Endothelial cell of umbilical vein (primary cell): ENCODE measurements around the gene HSD17B13. TPM values are rescaled to one million over a fixed set of nuclear protein-coding genes. Genes with fewer than 3 reads are reported as not detected.

Source experiments
- BruUV-seq: library from RNA; stranded (reverse); fragments of 400-500 nt; replicated peaks from 2 replicates; lab custom pipeline; 2021; lab: Mats Ljungman, UMichigan
- CTCF ChIA-PET: fragments of 300-600, 350-600 bp; sonication (Branson Sonifier 250); formaldehyde crosslinking; loops from one replicate; lab custom pipeline; 2021; ENCODE audit warnings: antibody characterized with exemption, inconsistent platforms; lab: Charles Lee
- POLR2A ChIA-PET: fragments of 300-600, 350-600 bp; sonication (Branson Sonifier 250); formaldehyde crosslinking; loops from one replicate; lab custom pipeline; 2021; ENCODE audit warnings: antibody characterized with exemption, inconsistent platforms; lab: Charles Lee
- DNase-seq: peaks from one replicate; pipeline ENCODE4 v3.0.0-alpha.2; 2011; ENCODE audit warnings: low read depth, low spot score
- FAIRE-seq: peaks from 2 replicates; lab custom pipeline; 2011; peaks lifted over from hg19 to GRCh38; lab: Jason Lieb, UNC
- H2AFZ ChIP-seq: 2 replicates; pipeline ENCODE4 v1.6.0; 2012; ENCODE audit warnings: low read depth, low read length, control low read depth, inconsistent platforms
- H3K27ac ChIP-seq: 2 replicates; pipeline ENCODE4 v1.5.1; 2011; ENCODE audit warnings: low read depth, mild to moderate bottlenecking, control low read depth, low read length, moderate library complexity; ENCODE audit not compliant: insufficient read depth
- H3K27me3 ChIP-seq, 2 experiments: 2 replicates each; pipeline versions ENCODE4 v1.6.0 to v1.6.1; 2011; ENCODE audit warnings: low read length in 2 of 2, mixed read lengths in 1 of 2; ENCODE audit not compliant: control insufficient read depth in 2 of 2, insufficient read depth in 2 of 2
- H3K36me3 ChIP-seq, 2 experiments: 2 replicates in 1 of 2; 3 replicates in 1 of 2; pipeline ENCODE4 v1.5.1; 2011; ENCODE audit warnings: low read length in 2 of 2, mild to moderate bottlenecking in 1 of 2, moderate library complexity in 1 of 2; ENCODE audit not compliant: control insufficient read depth in 2 of 2, insufficient read depth in 2 of 2; ENCODE audit errors: extremely low read depth in 1 of 2
- H3K4me1 ChIP-seq: 3 replicates; pipeline ENCODE4 v1.5.1; 2011; ENCODE audit warnings: mild to moderate bottlenecking, low read length; ENCODE audit not compliant: control insufficient read depth, insufficient read depth; ENCODE audit errors: extremely low read depth
- H3K4me2 ChIP-seq: 2 replicates; pipeline ENCODE4 v1.6.1; 2011; ENCODE audit warnings: low read length, control low read depth, mixed read lengths; ENCODE audit not compliant: insufficient read depth
- H3K4me3 ChIP-seq, 3 experiments: fragments of 200-600 bp in 1 of 3; sonication (generic), shearing (Covaris generic) in 1 of 3; replicated peaks in 1 of 3; 2 replicates each; pipeline ENCODE4 v1.5.1; 2011 to 2016; ENCODE audit warnings: control low read depth in 3 of 3, low read length in 3 of 3, mild to moderate bottlenecking in 2 of 3, inconsistent platforms in 1 of 3, low read depth in 1 of 3, moderate library complexity in 1 of 3; ENCODE audit not compliant: insufficient read depth in 1 of 3
- H3K79me2 ChIP-seq: 2 replicates; pipeline ENCODE4 v1.6.0; 2012; ENCODE audit warnings: low read length, inconsistent platforms; ENCODE audit not compliant: control insufficient read depth, insufficient read depth
- H3K9ac ChIP-seq: replicated peaks from 2 replicates; pipeline ENCODE3; 2011; ENCODE audit warnings: low read length, control low read depth; ENCODE audit not compliant: insufficient read depth; ENCODE audit errors: extremely low read depth
- H3K9me1 ChIP-seq: replicated peaks from 3 replicates; pipeline ENCODE4 v1.6.0; 2011; ENCODE audit warnings: mild to moderate bottlenecking, low read length; ENCODE audit not compliant: control insufficient read depth, insufficient read depth; ENCODE audit errors: extremely low read depth
- H3K9me3 ChIP-seq: replicated peaks from 2 replicates; pipeline ENCODE4 v1.5.1; 2012; ENCODE audit warnings: low read length, inconsistent platforms; ENCODE audit not compliant: control insufficient read depth, insufficient read depth
- H4K20me1 ChIP-seq: replicated peaks from 2 replicates; pipeline ENCODE3; 2011; ENCODE audit warnings: mild to moderate bottlenecking, low read length; ENCODE audit not compliant: control insufficient read depth, insufficient read depth; ENCODE audit errors: extremely low read depth
- CTCF ChIP-seq, 2 donors: IDR thresholded peaks; 1 replicate in 1 of 2; 2 replicates in 1 of 2; pipeline ENCODE4 v1.5.1; 2011; ENCODE audit warnings: low read length in 2 of 2, mild to moderate bottlenecking in 2 of 2, moderate library complexity in 2 of 2, control low read depth in 1 of 2, inconsistent platforms in 1 of 2, low read depth in 1 of 2; ENCODE audit not compliant: insufficient read depth in 1 of 2; ENCODE audit errors: extremely low read depth in 1 of 2
- EZH2 ChIP-seq: IDR thresholded peaks from 2 replicates; pipeline ENCODE4 v1.6.1; 2012; ENCODE audit warnings: borderline replicate concordance, low read depth, mild to moderate bottlenecking, moderate library complexity, low read length, inconsistent platforms; ENCODE audit not compliant: severe bottlenecking
- FOS ChIP-seq: IDR thresholded peaks from 2 replicates; pipeline ENCODE4 v1.6.1; 2011; ENCODE audit warnings: mild to moderate bottlenecking, low read length, moderate library complexity, borderline replicate concordance; ENCODE audit not compliant: insufficient read depth
- GATA2 ChIP-seq: IDR thresholded peaks from 2 replicates; pipeline ENCODE4 v1.7.0; 2011; ENCODE audit warnings: low read depth, mild to moderate bottlenecking, moderate library complexity, mixed read lengths, low read length; ENCODE audit not compliant: insufficient read length, insufficient read depth
- JUN ChIP-seq: IDR thresholded peaks from 2 replicates; pipeline ENCODE4 v1.6.1; 2011; ENCODE audit warnings: borderline replicate concordance, low read depth; ENCODE audit not compliant: insufficient read length, insufficient read depth
- MAX ChIP-seq: IDR thresholded peaks from 2 replicates; pipeline ENCODE4 v1.6.1; 2011; ENCODE audit not compliant: insufficient read depth, insufficient read length
- MYC ChIP-seq: IDR thresholded peaks from one replicate; pipeline ENCODE4 v1.6.1; 2011; ENCODE audit warnings: mild to moderate bottlenecking, low read depth, low read length
- POLR2A ChIP-seq: IDR thresholded peaks from 2 replicates; pipeline ENCODE4 v1.6.1; 2012; ENCODE audit warnings: low read depth, mild to moderate bottlenecking, control low read depth, low read length
- POLR2AphosphoS5 ChIP-seq: IDR thresholded peaks from 2 replicates; pipeline ENCODE4 v1.6.1; 2012; ENCODE audit warnings: low read depth, mild to moderate bottlenecking, control low read depth, low read length, moderate library complexity; ENCODE audit not compliant: insufficient read depth
- dilution Hi-C: fragments of 300-500 bp; cut with MboI; formaldehyde crosslinking; loops from one replicate; pipeline ENCODE4 v1.15.0; 2019; ENCODE audit warnings: low sequenced_read_pairs; ENCODE audit not compliant: extremely low pct_ligation_motif_present
- intact Hi-C: fragments of 100-400 bp; cut with micrococcal nuclease; formaldehyde crosslinking; loops from one replicate; pipeline ENCODE4 v1.10.0; 2022
- polyA plus RNA-seq, 4 experiments: library from polyadenylated mRNA; depleted of rRNA in 3 of 4; stranded (reverse) in 3 of 4; unstranded in 1 of 4; fragments of >200 nt; gene quantifications; 2 replicates each; pipeline versions ENCODE4 v1.2.1 to v1.2.3, GENCODE V29; 2011 to 2012; ENCODE audit warnings: missing spikeins in 1 of 4
- total RNA-seq: library from RNA; stranded (reverse); gene quantifications from 2 replicates; pipeline ENCODE4 v1.2.3, GENCODE V29; 2021

HSD17B13 gene
- total and polyA plus RNA-seq, 2 donors (not counting 3 experiments of a cell fraction or from before 2014, with no cell fraction given): 0.07 TPM; not detected in 1

GRCh38 chr4:87257523-87257922 lies 65.2 kb downstream of the HSD17B13 start:
- H3K9me3 ChIP-seq: no peaks in the 10 kb centered on the region
- POLR2A ChIA-PET: no interaction called here
- intact Hi-C loops: no loop called here
- CTCF ChIA-PET: no interaction called here
- H3K27me3 ChIP-seq: peaks cover 0 to 2% of the 10 kb centered on the region in 2 experiments
- dilution Hi-C loops: no loop called here
- no peak for TF ChIP-seq POLR2A
- no peak overlapping the region for H3K27ac ChIP-seq
- no peaks in the 10 kb centered on the region for H4K20me1 ChIP-seq
- FAIRE-seq: no peak
- no TSS peak for BruUV-seq
- no peak overlapping the region for H2AFZ ChIP-seq
- no peak overlapping the region for H3K4me2 ChIP-seq
- no peak for DNase-seq
- H3K4me1 ChIP-seq: no peaks in the 10 kb centered on the region
- H3K9ac ChIP-seq: no peak overlapping the region
- H3K36me3 ChIP-seq: no peaks in the 10 kb centered on the region
- H3K79me2 ChIP-seq: no peaks in the 10 kb centered on the region
- H3K9me1 ChIP-seq: no peaks in the 10 kb centered on the region
- H3K4me3 ChIP-seq: no peak overlapping the region

GRCh38 chr4:87255755-87256154 lies 66.9 kb downstream of the HSD17B13 start:
- BruUV-seq: no TSS peak
- intact Hi-C loops (no loop called here), dilution Hi-C loops (no loop called here)
- Histone ChIP-seq H3K36me3 (no peaks in the 10 kb centered on the region), H3K4me1 (no peaks in the 10 kb centered on the region), H2AFZ (no peak overlapping the region), H3K4me3 (no peak overlapping the region), H3K27ac (no peak overlapping the region), H3K27me3 (peaks cover 0 to 2% of the 10 kb centered on the region in 2 experiments), H3K79me2 (no peaks in the 10 kb centered on the region), H3K9me1 (no peaks in the 10 kb centered on the region), H3K9me3 (no peaks in the 10 kb centered on the region), H4K20me1 (no peaks in the 10 kb centered on the region), H3K4me2 (no peak overlapping the region), H3K9ac (no peak overlapping the region)
- ChIA-PET POLR2A (no interaction called here), CTCF (interaction anchor here (0.6 kb wide), 1 partner anchor 10 kb away, joined by 3 read pairs; no protein-coding TSS in a partner anchor)
- no peak for DNase-seq
- TF ChIP-seq MAX: no peak
- TF ChIP-seq MYC: no peak
- no peak for TF ChIP-seq FOS
- no peak for TF ChIP-seq CTCF (IDR thresholded peaks at IDR 0.05; ENCODE audit: extremely low read depth in 1 of 2, insufficient read depth in 1 of 2, low read depth in 1 of 2, low read length in 2 of 2)
- TF ChIP-seq POLR2A: no peak
- no peak for TF ChIP-seq GATA2
- no peak for TF ChIP-seq POLR2AphosphoS5
- no peak for TF ChIP-seq JUN
- TF ChIP-seq EZH2: no peak
- FAIRE-seq: no peak
